PC-9 (cell line): ENCODE measurements around the gene FARS2. TPM values are rescaled to one million over a fixed set of nuclear protein-coding genes. Genes with fewer than 3 reads are reported as not detected.

ENCODE experiments used
- BruUV-seq: library from RNA; stranded (reverse); fragments of 400-500 nt; replicated peaks from 2 replicates; lab custom pipeline; 2021; lab: Mats Ljungman, UMichigan
- CTCF ChIA-PET: fragments of 300-600 bp; sonication (Branson Sonifier 250); formaldehyde crosslinking; loops from one replicate; lab custom pipeline; 2022; ENCODE audit warnings: antibody characterized with exemption; lab: Charles Lee
- POLR2A ChIA-PET: fragments of 300-600 bp; sonication (Branson Sonifier 250); formaldehyde crosslinking; loops from one replicate; lab custom pipeline; 2022; ENCODE audit warnings: antibody characterized with exemption; ENCODE audit not compliant: unreplicated experiment; lab: Charles Lee
- DNase-seq, 2 experiments: peaks; one replicate each; pipeline versions ENCODE4 v3.0.0 to v3.0.0-alpha.2; 2015 to 2022; ENCODE audit warnings: mixed read lengths in 1 of 2
- H2AFZ ChIP-seq: fragments of 200-600 bp; sonication (generic); 2 replicates; pipeline ENCODE4 v1.8.1; 2017; ENCODE audit warnings: antibody characterized with exemption
- H3F3A ChIP-seq: fragments of 200-600 bp; sonication (generic); 2 replicates; pipeline ENCODE4 v1.8.1; 2017; ENCODE audit warnings: antibody characterized with exemption, mild to moderate bottlenecking, low read depth; ENCODE audit not compliant: insufficient read depth
- H3K27ac ChIP-seq: fragments of 200-600 bp; sonication (generic); 2 replicates; pipeline ENCODE4 v1.6.1; 2016; ENCODE audit warnings: mixed run types
- H3K27me3 ChIP-seq: fragments of 200-600 bp; sonication (generic); 2 replicates; pipeline ENCODE4 v1.6.1; 2016; ENCODE audit warnings: low read depth, mixed run types; ENCODE audit not compliant: insufficient read depth
- H3K36me3 ChIP-seq: fragments of 200-600 bp; sonication (generic); 2 replicates; pipeline ENCODE4 v1.6.1; 2016; ENCODE audit warnings: low read depth, mixed run types
- H3K4me1 ChIP-seq: fragments of 200-600 bp; sonication (generic); replicated peaks from 2 replicates; pipeline ENCODE4 v1.6.1; 2016; ENCODE audit warnings: mixed run types; ENCODE audit not compliant: insufficient read depth
- H3K4me2 ChIP-seq: fragments of 200-600 bp; sonication (generic); 2 replicates; pipeline ENCODE4 v1.6.1; 2017; ENCODE audit warnings: mixed run types
- H3K4me3 ChIP-seq: fragments of 200-600 bp; sonication (generic); 2 replicates; pipeline ENCODE4 v1.6.1; 2016; ENCODE audit warnings: mixed run types
- H3K79me2 ChIP-seq: fragments of 200-600 bp; sonication (generic); 2 replicates; pipeline ENCODE4 v1.6.1; 2017; ENCODE audit warnings: low read depth, mixed run types
- H3K9me2 ChIP-seq: fragments of 200-600 bp; sonication (generic); 2 replicates; pipeline ENCODE4 v1.8.1; 2017; ENCODE audit warnings: mild to moderate bottlenecking; ENCODE audit not compliant: insufficient read depth
- H3K9me3 ChIP-seq: fragments of 200-600 bp; sonication (generic); 2 replicates; pipeline ENCODE4 v1.8.1; 2016; ENCODE audit warnings: low read depth; ENCODE audit not compliant: insufficient read depth
- H4K20me1 ChIP-seq: fragments of 200-600 bp; sonication (generic); 2 replicates; pipeline ENCODE4 v1.8.1; 2017; ENCODE audit not compliant: insufficient read depth
- CTCF ChIP-seq: fragments of 200-600 bp; sonication (generic); conservative IDR thresholded peaks from 2 replicates; pipeline ENCODE4 v1.6.1; 2017; ENCODE audit warnings: mixed run types, antibody characterized with exemption, mild to moderate bottlenecking, moderate library complexity
- EZH2 ChIP-seq: fragments of 200-600 bp; sonication (generic); IDR thresholded peaks from 2 replicates; pipeline ENCODE4 v1.8.0; 2017; ENCODE audit warnings: antibody characterized with exemption, low read depth
- intact Hi-C: fragments of 100-400 bp; cut with micrococcal nuclease; formaldehyde crosslinking; loops from one replicate; pipeline ENCODE4 v1.10.0; 2022; ENCODE audit not compliant: unreplicated experiment
- total RNA-seq: library from RNA; stranded (reverse); gene quantifications from 2 replicates; pipeline ENCODE4 v1.2.3, GENCODE V29; 2021

FARS2 gene
- total RNA-seq, 1 experiment from 2014 or later: 26.7 TPM

GRCh38 chr6:5632348-5632935 is 371.1 kb downstream of the FARS2 start:
- CTCF ChIA-PET: no interaction called here
- no peaks in the 10 kb centered on the region for H3K27me3 ChIP-seq
- H3K4me2 ChIP-seq: no peak overlapping the region
- H2AFZ ChIP-seq: no peak overlapping the region
- no TSS peak for BruUV-seq
- no peaks in the 10 kb centered on the region for H4K20me1 ChIP-seq
- no peak overlapping the region for H3K4me3 ChIP-seq
- H3K9me3 ChIP-seq: no peaks in the 10 kb centered on the region
- no peaks in the 10 kb centered on the region for H3K4me1 ChIP-seq
- TF ChIP-seq EZH2 (no peak), CTCF (no peak)
- POLR2A ChIA-PET: no interaction called here
- intact Hi-C loops: no loop called here
- no peaks in the 10 kb centered on the region for H3K79me2 ChIP-seq
- no peaks in the 10 kb centered on the region for H3K9me2 ChIP-seq
- DNase-seq: no peak
- H3K27ac ChIP-seq: no peak overlapping the region
- no peaks in the 10 kb centered on the region for H3F3A ChIP-seq
- H3K36me3 ChIP-seq: no peaks in the 10 kb centered on the region

DNA sequence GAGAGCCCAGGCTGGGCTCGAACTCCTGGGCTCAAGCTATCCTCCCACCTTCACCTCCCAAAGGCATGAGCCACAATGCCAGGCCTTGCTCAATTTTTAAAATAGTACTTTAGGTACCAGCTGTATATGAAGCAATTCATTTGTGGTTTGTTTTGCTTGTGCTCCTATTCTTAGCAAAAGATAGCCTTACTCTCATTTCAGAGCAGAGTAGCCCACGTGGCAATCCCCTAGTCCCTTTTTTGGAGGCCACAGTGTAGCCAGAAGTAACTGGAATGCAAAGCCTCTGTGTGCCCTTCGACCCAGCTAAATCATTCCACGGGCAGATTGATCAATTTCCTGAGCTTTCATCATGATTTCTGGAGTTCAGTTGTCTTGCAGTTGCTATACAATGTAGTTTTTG is 373.2 kb downstream of the FARS2 start:
- intact Hi-C loops: no loop called here
- no peak overlapping the region for H3K4me2 ChIP-seq
- H3K79me2 ChIP-seq: no peaks in the 10 kb centered on the region
- H2AFZ ChIP-seq: no peak overlapping the region
- CTCF ChIA-PET: no interaction called here
- no peaks in the 10 kb centered on the region for H3K9me2 ChIP-seq
- TF ChIP-seq CTCF (no peak), EZH2 (no peak)
- H3K4me1 ChIP-seq: no peaks in the 10 kb centered on the region
- DNase-seq: no peak
- POLR2A ChIA-PET: interaction anchor here (0.5 kb wide), 1 partner anchor 603 kb away, joined by 7 read pairs; no protein-coding TSS in a partner anchor
- H3K27ac ChIP-seq: no peak overlapping the region
- no peaks in the 10 kb centered on the region for H3K36me3 ChIP-seq
- H3K4me3 ChIP-seq: no peak overlapping the region
- BruUV-seq: no TSS peak
- no peaks in the 10 kb centered on the region for H3K9me3 ChIP-seq
- H3K27me3 ChIP-seq: no peaks in the 10 kb centered on the region
- no peaks in the 10 kb centered on the region for H3F3A ChIP-seq
- no peaks in the 10 kb centered on the region for H4K20me1 ChIP-seq

- BruUV-seq: no TSS peak
- no peak overlapping the region for H2AFZ ChIP-seq
- intact Hi-C loops: no loop called here
- no peaks in the 10 kb centered on the region for H3K27me3 ChIP-seq
- no peaks in the 10 kb centered on the region for H3K4me1 ChIP-seq
- no peak overlapping the region for H3K27ac ChIP-seq
- no peaks in the 10 kb centered on the region for H3F3A ChIP-seq
- ChIA-PET POLR2A (no interaction called here), CTCF (no interaction called here)
- no peaks in the 10 kb centered on the region for H3K36me3 ChIP-seq
- TF ChIP-seq CTCF: no peak
- no peak for TF ChIP-seq EZH2
- H4K20me1 ChIP-seq: no peaks in the 10 kb centered on the region
- no peaks in the 10 kb centered on the region for H3K9me3 ChIP-seq
- DNase-seq: no peak
- H3K4me3 ChIP-seq: no peak overlapping the region
- no peaks in the 10 kb centered on the region for H3K9me2 ChIP-seq
- H3K79me2 ChIP-seq: no peaks in the 10 kb centered on the region
- no peak overlapping the region for H3K4me2 ChIP-seq
Observed at GRCh38 chr6:5636210-5637030, 375.1 kb downstream of the FARS2 start.
